Forelimb muscle (tissue), 1 donor: ENCODE data around the gene LCE3A. TPM values are rescaled to one million over a fixed set of nuclear protein-coding genes. Genes with fewer than 3 reads are reported as not detected.
"Not testable (repeated sequence)": the region's sequence is repeated elsewhere in the genome, so short reads cannot be mapped to it uniquely, and the experiment has no call there.

ENCODE experiments used
- DNase-seq: peaks from one replicate; pipeline ENCODE4 v3.0.0-alpha.2; 2013; ENCODE audit warnings: low read depth
- polyA plus RNA-seq: library from polyadenylated mRNA; unstranded; fragments of 120-200 nt; gene quantifications from one replicate; pipeline ENCODE4 v1.2.1, GENCODE V29; 2013; ENCODE audit not compliant: insufficient read length

Gene LCE3A, protein sequence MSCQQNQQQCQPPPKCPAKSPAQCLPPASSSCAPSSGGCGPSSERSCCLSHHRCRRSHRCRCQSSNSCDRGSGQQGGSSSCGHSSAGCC
- polyA plus RNA-seq, result not detected

DNA sequence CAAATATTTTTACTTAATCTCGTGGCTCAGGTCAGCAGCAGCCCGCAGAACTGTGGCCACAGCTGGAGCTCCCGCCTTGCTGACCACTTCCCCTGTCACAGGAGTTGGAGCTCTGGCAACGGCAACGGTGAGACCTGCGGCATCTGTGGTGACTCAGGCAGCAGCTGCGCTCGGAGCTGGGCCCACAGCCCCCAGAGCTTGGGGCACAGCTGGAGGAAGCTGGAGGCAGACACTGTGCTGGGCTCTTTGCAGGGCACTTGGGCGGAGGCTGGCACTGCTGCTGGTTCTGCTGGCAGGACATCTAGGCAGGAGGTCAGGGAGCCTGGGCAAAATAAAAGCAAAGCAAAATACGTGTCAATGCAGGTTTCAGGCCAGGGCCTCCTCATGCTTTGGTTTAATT, at the start of gene LCE3A:
LCE3A (minus strand) TSS at position 301 of the 400 bp plus-strand sequence; CDS start at position 301, 0 bp downstream.
- DNase-seq, result no peak

DNA sequence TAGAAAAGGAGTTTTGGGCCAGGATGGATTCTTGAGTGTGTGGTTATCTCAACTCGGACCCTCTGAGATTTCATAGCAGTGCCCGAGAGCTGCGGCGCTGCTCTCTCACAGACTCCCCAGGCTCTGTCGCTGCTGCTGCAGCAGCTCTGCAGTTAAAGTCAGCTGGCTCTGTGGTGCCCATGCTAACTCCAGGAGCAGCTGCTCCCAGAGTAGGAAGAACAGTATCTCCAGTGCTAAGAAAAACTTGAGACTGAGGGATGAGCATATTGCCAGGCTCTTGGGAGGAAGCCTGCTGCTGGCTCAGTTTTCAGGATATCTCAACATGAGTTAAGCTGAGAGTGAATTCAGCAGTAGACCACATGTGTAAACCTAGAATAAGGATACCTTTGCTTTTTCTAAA, 44.7 kb upstream of the LCE3A start:
- DNase-seq, result no peak

DNA sequence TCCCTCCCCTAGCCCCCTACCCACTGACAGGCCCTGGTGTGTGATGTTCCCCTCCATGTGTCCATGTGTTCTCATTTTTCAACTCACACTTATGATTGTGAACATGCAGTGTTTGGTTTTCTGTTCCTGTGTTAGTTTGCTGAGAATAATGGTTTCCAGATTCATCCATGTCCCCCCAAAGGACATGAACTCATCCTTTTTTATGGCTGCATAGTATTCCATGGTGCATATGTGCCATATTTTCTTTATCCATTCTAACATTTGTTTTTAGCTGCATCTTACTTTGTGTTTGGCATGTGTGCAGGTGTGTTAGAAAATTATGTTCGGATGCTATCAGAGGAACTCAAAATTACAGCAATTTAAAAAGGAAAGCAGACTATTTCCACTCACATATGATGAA, 43.3 kb upstream of the LCE3A start:
- not testable (repeated sequence) for DNase-seq

DNA sequence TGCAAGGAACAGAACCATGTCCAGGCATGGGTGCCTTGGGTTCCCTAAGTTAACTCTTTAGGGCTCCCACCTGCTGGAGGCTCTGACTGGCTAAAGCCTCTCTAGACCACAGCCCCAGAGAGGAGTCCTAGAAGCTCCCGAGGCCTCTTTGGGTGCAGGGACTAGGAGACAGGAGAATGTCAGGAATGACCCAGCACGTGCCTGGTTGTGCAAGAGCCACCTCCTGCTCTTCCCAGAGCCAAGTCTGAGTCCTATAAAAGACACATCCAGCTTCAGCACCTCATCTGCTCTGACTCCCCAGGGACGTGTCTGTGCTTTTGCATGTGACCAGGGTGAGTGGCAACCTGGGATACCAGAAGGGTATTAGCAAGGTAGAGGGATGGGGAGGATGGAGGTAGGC, 40.2 kb upstream of the LCE3A start, which contains the start of gene LCE2D:
LCE2D (plus strand) TSS at position 283 of the 400 bp plus-strand sequence. CDS start 726 bp downstream, outside the sequence.
- DNase-seq, result no peak

DNA sequence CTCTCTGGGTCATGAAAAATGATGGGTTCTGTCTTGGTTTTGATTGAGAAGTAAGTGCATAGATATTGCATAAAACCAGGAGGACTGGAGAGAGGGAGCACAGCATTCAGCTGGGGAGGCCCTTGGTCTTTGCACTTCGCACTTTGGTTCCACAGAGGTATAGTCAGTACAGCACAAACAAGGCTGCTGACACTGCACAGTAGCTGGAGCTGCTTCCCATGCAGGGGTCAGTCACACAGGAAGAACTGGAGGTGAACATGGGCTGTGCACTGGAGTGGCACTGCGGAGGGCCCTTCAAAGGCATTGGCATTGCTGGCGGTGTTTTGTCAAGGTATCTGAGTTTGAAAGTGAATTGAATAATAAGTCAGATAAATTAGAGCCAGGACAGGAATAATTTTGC, 35.7 kb upstream of the LCE3A start:
- DNase-seq, result no peak

DNA sequence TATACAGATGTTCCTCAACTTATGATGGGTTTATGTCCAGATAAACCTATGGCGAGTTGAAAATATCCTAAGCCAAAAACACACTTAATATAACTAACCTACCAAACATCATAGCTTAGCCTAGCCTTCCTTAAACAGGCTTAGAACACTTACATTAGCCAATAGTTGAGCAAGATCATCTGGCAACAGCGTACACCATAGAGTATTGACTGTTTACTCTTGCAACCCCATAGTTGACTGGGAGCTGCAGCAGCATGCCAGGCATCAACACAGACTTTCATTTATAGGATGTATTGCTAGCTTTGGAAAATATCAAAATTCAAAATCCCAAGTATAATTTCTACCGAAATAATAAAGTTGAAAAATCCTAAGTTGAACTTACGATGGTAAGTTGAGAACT, 34.8 kb upstream of the LCE3A start:
- DNase-seq, result no peak

DNA sequence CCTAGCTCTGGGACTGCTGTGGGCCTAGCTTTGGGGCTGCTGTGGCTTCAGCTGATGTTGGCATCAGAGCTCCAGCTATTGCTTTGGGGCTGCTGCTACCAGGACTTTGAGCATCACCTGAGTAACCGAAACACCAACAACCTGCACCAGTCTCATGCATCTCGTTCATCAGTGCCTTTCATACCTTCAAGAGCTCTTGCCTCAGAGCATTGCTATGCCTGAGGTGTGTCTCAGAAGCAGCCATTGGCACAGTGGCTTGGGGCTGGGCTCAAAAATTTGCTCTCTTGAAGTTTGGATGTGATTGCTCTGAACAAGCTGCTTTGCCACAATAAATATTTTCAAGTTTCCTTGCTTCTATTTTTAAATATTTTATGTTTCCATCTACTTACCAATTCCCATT, 33.6 kb upstream of the LCE3A start:
- no peak for DNase-seq

DNA sequence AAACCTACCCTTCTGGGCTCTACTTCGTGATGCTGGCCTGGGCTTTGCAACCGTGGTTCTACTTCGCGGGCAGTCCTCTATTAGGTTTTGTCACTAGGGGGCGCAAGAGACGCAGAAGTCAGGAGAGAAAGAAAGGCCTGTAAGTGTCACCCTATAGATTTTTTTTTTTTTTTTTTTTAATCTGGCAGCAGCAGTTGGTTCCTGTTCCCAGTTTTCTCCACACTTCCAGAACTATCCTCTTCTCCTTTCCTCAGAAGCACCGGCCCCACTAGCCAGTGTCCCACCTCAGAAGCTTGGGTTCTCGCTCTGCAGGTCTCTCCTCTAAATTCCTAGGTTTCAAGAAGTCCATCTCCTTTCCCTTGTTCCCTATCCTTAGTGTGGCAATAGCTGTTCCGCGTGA, 31.2 kb upstream of the LCE3A start:
- no peak for DNase-seq

DNA sequence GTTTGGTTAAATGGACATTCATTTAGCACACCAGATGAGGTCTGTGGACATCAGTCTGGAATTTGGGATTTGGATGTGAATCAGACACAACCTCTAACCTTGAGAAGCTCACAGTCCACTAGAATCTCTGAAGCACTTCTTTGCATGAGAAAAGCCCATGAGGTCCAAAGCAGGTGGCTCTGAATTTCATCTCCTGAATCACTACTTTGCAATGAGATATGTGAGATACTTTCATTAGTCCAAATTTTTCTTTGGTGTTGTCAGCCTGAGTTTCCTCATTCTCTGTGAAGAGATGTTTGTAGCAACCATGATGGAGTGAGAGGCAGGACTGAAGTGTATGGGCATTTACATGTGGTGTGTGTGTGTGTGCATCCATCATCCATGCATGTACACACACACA, 23.8 kb upstream of the LCE3A start:
- DNase-seq, result no peak

DNA sequence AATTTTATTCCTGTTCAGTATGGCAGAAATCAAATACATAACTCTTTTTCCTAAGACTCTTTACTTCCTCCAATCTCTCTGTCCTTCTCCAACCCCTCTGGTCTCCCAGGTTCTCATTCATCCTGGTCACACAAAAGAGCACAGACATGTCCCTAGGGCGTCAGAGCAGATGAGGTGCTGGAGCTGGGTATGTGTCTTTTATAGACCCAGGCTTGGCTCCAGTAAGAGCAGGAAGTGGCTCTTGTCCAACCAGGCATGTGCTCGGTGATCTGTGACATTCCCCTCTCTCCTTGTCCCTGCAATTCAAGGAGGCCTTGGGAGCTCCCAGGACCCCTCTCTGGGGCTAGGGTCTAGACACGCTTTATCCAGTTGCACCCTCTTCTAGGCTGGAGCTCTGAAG, 22.2 kb upstream of the LCE3A start:
- DNase-seq, result no peak

DNA sequence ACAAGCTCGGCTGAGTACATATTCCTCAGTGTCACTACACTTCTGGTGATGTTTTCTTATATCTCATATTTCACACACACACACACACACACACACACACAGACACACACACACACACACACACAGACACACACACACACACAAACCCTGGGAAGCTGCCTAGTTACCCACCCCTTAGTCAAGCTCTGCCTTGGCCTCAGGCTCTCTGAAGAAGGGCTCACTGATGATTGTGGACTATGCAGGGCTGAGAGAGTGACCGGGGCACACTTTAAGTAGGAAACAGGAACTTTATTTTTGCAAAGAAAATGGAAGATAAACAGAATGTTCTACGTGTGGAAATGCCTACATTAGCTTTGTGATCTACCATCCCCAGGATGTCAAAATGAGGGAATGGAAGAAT, 21.0 kb upstream of the LCE3A start:
- DNase-seq, result no peak

DNA sequence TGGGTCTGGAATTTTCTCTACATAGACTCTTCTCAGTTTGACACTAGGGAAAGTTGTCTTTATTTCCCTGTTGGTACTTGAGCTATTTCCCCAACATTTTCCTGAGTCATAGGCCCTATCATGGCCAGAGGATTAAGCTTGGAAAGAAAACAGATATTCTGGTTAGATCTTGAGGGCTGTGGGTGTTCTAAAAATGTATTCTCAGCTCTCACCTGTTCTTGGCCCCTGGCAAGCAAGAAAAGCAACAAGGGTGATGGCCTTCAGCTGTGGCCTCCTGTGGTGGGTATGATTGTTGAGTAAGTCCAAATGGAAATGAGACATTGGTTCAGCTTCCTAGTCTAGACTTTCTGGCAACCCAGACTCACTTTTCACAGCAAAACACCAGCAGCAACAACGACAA, 17.4 kb upstream of the LCE3A start:
- no peak for DNase-seq

DNA sequence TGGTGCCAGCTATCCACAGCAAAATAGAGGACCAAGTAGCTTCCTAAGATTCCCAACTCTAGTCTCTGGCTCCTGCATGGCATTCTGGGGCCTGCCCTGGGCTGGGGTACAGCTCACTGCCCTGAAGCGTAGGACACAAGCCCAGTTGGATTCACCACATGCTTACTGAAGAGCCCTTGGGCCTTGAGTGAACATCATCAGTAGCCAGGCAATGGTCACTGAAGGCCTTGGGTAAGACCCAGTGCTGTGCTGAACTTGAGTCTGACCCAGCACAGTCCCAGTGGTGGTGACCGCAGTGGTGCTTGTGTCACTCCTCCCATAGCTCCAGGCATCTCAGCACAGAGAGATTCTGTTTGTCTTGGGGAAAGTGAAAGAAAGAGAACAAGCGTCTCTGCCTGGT, 7.7 kb upstream of the LCE3A start:
- no peak for DNase-seq

DNA sequence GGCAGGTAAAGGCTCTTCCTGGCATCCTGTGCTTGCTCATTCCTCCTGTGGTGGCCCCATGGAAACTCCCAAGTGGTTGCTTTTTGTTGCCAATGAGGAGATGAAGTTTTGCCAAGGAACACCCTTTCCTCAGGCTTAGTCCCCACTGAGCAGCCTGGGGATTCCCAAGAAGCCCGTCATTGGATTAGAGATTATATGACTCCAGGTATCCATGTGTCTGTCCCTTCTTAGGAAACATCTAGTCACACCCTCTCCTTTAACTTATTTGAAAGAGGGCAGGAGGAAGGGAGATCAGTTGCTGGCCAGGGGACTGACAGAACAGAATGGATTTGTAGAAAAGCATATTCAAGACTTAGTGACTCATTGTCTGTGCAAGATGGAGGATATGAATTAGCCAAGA, 3.8 kb upstream of the LCE3A start:
- DNase-seq, result no peak

DNA sequence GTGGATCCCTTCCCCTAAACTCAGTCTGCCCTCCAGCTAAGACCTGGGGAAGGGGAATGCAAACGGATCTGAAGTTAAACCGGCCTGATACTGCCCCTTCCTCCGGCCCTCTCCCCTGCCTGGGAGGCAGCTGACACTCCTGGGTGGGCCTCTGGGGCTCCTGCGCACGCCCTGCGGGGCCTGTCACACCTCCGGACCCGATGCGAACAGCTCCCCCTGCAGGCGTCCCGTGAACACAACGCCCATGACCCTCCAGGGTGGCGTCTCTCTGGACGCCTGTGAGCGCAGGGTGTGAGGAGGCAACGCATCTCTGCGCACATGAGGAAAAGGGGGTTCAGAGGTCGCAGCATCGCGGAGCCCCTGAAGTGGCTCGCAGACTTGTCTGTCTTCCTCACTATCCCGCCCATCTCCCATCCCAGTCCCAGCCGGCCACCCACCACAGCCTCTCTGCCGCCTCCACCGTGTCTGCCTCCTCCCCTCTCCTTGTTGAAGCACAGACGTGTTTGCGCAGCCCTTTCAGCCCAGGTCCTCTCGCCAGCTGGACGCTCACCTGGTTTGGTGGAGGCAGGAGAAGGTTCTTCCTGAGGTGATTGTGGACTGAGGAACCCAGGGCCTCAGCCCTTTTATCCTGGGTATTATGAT, 421 bp upstream of the LCE3A start:
- no peak for DNase-seq

DNA sequence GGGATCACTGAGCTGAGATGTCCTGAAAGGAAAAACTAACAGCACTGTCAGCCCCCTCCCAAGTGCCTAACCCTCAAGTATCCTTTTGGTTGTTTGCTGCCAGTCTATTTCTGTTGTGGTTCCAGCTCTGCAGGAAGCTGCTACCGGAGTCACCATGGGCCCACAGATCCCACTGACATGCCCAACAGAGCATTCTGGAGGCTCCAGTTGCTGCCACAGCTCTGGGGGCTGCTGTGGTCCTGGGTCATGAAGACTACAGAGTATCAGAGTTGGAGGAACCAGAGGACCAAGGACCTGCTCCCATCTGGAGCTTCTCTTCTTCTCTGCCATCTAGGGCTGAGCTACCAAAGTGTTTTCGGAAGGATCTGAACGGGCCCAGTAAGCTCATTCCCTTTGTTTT, 910 bp downstream of the LCE3A start:
- no peak for DNase-seq

DNA sequence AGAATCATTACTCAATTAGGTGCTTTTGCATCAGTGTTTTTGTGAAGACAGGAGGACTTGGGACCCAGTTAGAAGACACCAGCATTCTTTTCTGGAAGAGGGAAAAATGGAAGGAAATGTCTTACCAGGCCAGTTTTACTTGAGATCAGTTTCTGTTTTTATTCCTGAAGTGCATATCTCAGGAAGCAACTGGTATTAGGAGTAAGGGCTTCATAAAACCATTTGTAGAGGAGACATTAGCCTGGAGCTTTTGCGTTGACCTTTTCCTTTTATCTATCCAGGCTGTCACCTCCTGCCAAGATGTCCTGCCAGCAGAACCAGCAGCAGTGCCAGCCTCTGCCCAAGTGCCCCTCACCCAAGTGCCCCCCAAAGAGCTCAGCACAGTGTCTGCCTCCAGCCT, 9.4 kb downstream of the LCE3A start, which contains the start of gene LCE3B:
LCE3B (plus strand) TSS at position 301 of the 400 bp plus-strand sequence; CDS start at position 301, 0 bp downstream.
- DNase-seq, result no peak

DNA sequence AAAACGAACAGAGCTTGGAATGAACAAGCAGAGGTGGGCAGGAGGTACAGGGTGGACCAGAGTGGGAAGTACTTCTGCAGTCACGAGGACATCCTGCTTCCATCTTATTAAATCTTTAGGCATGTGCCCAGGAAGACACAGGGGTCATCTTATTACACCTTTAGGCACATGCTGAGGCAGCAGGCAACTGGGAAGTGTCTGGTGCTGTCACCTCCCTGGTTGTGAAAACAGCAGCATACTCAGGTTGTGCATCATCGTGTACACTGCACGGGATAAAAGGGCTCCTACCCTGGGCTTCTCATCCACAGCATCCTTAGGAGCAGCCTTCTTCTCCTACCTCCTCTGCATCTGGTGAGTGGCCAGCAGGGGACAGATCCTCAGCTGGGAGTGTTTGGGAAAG, 23.0 kb downstream of the LCE3A start, which contains the start of gene LCE3C:
LCE3C (plus strand) TSS at position 301 of the 400 bp plus-strand sequence. CDS start 498 bp downstream, outside the sequence.
- DNase-seq, result no peak

DNA sequence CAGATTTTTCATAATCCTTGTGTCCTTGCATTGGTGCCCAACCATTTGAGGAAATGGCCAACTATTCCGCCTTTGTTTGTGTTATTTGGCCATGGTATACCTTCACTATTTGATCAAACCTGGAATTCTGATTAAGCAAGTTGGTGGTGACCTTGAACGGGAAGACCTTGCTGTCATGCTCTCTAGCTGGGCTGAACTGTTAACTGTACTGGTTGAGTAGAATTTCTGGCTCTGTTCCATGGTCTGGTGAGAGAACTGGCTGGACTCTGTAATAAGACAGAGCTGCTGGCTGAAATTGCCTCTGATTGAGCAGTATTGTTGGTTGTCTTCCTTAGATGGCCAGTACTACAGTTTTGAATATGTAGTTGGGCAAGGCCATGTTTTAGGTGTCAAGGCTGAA, 25.9 kb downstream of the LCE3A start:
- no peak for DNase-seq

DNA sequence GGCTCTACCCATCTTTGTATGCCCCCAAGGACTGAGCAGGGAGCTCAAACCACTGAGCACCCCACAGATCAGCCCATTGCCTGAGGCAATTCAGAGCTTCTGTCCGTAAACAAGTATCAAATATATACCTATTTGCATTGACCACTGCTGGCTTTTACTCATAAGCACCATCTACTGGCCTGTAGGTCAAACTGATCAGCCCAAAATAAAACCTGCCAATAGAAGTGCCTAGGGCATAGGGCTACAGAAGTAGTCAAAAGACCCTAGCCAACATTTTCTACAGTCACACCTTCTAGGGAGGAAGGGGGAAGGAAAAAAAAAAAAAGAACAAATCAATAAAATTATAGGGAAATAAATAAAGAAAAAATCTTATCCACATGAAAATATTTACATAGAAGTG, 37.3 kb downstream of the LCE3A start:
- DNase-seq, result no peak

DNA sequence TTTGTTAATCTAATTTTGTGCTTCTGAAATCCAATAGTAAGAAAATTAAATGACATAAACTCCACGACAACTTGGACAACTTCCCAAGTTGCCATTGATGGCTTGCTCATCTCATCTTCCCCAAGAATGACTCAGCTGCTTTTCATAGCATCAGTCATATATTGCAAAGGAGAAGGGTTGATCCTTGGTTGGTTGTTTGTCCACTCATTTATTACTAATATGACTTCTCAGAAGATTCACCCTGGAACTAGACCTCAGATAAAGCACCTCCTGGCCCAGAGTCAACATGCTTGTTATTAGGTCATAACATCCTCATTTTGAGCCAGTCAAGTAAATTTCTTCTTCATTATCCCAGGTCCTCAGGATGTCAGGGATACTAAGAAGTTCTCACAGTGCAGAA, 40.3 kb downstream of the LCE3A start:
- no peak for DNase-seq

DNA sequence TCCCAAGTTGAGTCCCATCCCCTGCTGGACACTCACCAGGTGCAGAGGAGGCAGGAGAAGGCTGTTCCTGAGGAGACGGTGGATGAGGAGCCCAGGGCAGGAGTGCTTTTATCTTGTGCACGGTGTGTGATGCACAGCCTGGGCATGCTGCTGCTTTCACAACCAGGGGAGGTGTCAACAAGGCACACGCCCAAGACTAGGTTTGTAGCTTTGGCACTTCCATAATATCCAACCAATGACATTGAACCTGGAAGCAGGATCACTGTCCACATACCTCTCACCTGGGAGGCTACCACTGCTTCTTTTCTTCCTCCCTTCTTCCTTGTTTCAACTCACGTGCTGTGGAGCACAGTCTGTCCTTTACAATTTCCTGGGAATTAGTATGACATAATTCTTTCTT, 42.5 kb downstream of the LCE3A start, which contains the start of gene LCE3D:
LCE3D (minus strand) TSS at position 84 of the 400 bp plus-strand sequence. CDS start 580 bp downstream, outside the sequence.
- DNase-seq, result no peak

DNA sequence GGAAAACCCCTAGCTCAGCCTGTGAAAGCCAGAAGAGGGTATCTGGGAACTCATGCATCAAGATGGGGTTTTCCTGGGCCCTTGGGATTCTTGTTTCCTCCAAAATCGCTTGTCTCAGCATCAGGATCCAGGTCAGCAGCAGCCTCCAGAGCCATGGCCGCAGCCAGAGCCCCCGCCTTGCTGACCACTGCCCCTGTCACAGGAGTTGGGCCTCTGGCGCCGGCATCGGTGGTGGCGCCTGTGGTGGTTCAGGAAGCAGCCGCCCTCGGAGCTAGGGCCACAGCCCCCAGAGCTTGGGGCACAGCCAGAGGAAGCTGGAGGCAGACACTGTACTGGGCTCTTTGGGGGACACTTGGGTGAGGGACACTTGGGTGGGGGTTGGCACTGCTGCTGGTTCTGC, 43.4 kb downstream of the LCE3A start:
- DNase-seq, result not testable (repeated sequence)

DNA sequence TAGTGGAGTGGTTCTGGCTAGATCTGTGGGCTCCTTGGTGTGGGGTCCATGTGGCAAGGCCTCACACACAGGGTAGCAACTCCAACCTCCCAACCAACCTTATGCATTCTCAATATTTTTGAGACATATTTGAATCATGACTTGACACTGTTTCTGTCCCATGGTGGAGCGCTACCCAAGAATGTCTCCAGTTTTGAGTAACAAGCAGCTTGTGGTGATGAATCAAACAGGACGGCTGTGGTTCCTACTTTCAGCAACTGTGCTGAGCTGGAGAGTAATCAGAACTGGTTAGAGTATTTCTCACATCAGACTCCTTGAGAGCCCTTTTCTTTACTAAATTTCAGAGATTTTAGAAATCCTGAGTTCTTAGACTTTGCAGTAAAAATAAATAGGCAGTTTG, 45.7 kb downstream of the LCE3A start:
- no peak for DNase-seq
